Measurements from ENCODE around the gene KCNH5.
"Not testable (repeated sequence)": the region's sequence is repeated elsewhere in the genome, so short reads cannot be mapped to it uniquely, and the experiment has no call there.

Gene KCNH5

DNA sequence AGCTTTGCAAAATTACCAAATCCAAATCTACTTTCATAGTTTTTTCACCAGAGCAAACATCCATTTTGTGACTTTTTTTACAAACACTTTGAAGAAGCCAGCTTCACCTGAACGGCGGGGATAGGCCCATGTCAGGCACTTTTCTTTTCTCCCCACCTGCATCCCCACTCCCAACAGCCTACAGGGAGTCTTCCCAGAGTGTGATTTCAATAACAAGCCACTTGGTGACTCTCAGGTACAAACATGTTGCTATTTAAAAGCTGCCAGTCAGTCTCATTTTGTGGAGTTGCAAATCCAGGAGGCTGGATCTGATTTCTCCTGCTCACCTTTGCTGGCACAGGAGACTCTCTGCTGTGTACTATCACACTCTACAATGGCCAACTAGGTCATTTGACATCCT lies 285.5 kb downstream of the KCNH5 start:
- no peak for DNase-seq (ENCODE audit: low read depth in 2 of 2, low spot score in 1 of 2)

DNA sequence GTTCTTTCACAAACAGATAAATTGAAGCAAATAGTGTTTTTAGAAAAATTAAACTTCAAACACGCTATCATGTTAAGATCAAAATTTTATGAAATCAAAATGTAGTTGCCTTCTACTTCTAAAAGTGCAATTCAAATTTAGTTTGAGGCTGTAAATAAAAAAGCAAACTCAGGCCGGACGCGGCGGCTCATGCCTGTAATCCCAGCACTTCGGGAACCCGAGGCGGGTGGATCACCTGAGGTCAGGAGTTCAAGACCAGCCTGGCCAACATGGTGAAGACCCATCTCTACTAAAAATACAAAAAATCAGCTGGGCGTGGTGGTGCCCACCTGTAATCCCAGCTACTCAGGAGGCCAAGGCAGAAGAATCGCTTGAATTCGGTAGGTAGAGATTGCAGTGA lies 298.4 kb downstream of the KCNH5 start:
- DNase-seq (ENCODE audit: low read depth in 2 of 2, low spot score in 1 of 2) = not testable (repeated sequence)

DNA sequence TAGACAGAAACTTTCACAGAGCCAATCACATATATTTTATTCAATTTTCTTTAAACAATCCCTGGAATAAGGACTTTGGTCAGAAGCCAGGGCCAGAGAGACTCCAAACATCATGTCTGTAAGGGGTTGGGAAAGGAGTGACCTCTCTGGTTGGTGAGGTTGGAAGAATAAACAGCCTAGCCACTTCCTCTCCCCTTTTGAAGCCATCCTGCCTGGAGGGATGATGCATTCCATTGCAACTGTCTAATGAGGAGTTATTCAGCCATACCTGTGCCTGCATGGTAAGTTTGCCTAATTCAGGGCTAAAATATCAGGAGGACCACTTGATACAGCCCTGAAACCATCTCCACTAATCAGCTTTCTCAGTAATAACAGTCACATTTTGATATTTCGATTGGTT lies 299.8 kb downstream of the KCNH5 start:
- DNase-seq (ENCODE audit: low read depth in 2 of 2, low spot score in 1 of 2) = no peak

- no peak for DNase-seq (ENCODE audit: low read depth in 2 of 2, low spot score in 1 of 2)
Observed at GRCh38 chr14:62743560-62743959, 301.7 kb downstream of the KCNH5 start.

- DNase-seq (ENCODE audit: low read depth in 2 of 2, low spot score in 1 of 2) = no peak
Observed at GRCh38 chr14:62743118-62743517, 302.1 kb downstream of the KCNH5 start.

DNA sequence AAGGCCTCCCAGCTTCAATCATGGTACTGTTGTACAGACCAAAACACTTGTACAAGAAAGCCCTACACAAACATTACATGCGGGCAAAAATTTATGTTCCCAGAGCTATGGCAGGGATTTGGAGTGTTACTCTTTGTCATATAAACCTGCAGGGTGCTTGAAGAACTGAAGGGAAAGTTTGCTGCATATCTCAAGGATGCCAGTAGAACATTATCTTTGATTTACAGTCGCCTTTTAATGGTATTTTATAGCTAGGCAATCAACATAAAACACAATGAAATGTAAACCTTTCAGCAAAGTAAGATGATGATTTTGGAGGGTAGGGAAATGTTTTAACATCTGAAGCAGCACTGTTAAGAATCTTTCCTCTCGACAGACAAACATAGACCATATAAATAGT lies 305.6 kb downstream of the KCNH5 start:
- no peak for DNase-seq (ENCODE audit: low read depth in 2 of 2, low spot score in 1 of 2)

DNA sequence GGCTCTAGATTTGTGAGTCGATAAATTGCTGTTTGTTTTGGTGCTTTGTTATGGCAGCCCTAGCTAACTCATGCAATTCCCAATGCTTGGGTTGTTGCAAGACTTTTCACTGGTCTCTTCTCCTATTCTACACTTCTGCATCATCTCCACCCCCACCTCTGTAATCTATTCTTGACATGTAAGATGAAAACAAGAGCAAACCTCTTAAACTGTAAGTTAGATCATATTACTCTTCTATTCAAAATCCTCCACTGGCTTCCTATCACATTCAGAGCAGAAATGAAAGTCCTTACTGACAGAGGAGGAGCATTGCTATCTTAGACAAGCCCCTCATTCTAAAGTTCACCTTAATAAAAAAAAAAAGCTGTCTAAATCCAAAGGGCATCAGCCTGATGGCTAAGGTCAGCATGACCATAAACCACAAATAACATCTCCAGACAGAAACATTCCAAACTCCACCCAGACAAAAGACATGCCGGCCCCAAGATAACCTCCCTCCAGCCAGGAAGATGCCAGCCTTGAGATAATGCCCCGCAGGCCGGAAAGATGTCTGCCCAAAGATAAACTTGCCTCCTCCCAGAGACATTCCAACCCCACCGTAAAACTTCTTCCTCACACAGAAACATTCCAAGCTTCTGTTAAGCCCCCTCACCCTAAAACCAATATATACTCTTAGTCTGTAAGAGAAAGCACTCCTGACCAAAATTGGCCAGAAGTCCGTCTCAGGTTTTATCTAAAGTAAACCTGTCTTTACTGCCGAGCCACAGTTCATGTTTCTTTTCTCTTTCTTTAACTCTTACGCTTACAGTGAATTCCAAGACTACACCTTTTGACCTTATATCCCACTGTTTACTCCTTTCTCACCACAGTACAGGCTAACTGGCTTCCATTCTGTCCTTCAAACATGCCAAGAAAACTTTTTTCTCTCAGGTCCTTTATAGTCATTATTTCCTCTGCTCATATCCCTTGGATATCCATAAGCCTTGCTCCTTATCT lies 308.9 kb downstream of the KCNH5 start:
- DNase-seq (ENCODE audit: low read depth in 2 of 2, low spot score in 1 of 2) = no peak

DNA sequence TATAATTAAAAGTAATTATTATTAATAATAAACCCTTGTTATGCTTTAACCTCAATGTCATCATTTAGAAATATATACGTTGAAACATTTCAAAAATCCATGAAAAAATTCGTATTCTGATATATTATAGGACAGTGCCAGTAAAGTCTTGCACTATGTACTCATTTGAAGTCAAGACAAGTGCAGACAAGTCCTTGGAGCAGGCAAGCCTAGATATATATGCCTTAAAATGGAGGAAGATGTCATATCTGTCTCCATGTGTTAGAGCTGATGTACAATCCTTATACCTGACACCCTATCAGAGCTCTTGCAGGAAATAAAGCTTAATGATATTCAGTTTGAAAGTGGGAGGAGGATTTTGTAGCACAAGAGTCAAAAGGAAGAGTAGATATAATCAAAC lies 310.4 kb downstream of the KCNH5 start:
- DNase-seq (ENCODE audit: low read depth in 2 of 2, low spot score in 1 of 2) = no peak

DNA sequence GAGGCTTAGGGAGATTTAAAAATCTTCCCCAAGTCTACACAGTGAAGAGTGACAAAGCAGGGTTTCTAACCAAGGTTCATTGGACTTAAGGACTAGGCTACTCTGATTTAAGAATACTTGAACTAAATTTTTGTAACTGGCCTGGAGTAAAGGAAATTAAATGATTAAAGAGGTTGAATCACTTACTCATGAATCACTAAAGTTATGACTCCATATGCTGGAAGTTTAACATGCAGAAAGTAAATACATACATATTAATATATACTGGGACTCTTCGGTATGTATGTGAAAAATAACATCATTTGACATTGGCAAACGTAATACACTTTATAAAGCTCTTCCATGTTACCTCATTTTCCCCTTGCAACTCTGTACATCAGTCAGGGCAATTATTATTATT lies 322.9 kb downstream of the KCNH5 start:
- no peak for DNase-seq (ENCODE audit: low read depth in 2 of 2, low spot score in 1 of 2)

DNA sequence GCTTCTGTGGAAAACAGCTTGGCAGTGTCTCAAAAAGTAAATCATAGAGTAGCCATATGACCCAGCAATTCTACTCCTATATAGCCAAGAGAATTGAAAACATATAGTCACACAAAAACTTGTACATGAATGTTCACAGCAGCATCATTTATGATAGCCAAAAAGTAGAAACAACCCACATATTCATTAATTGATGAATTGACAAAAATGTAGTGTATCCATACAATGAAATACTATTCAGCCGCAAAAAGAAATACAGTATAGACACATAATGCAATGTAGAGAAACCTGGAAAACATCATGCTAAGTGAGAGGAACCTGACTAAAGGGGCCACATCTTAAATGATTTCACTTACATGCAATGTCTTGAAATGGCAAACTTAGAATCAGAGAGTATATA lies 326.6 kb downstream of the KCNH5 start:
- no peak for DNase-seq (ENCODE audit: low read depth in 2 of 2, low spot score in 1 of 2)

GRCh38 chr14:62711351-62712023 lies 333.8 kb downstream of the KCNH5 start:
- DNase-seq (ENCODE audit: low read depth in 2 of 2, low spot score in 1 of 2) = no peak

DNA sequence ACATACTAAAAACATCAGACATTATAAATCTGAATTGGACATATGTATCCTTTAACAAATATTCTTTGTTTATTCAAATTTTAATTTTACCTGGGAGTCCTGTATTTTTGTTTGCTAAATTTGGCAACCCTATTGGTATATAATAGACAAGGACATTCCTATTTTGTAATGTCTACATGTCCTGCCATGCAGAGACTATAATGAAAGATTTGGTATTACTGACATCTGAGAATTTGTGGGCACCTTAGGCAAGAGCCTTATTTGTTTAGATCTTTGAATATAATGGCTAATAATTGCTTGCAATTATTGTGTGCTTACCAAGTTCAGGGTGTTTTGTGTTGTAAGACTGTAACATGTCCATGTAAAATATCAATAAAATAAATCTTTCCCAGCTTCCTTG lies 334.4 kb downstream of the KCNH5 start:
- no peak for DNase-seq (ENCODE audit: low read depth in 2 of 2, low spot score in 1 of 2)

- DNase-seq (ENCODE audit: low read depth in 2 of 2, low spot score in 1 of 2) = no peak
Observed at GRCh38 chr14:62709773-62710172, 335.5 kb downstream of the KCNH5 start.

DNA sequence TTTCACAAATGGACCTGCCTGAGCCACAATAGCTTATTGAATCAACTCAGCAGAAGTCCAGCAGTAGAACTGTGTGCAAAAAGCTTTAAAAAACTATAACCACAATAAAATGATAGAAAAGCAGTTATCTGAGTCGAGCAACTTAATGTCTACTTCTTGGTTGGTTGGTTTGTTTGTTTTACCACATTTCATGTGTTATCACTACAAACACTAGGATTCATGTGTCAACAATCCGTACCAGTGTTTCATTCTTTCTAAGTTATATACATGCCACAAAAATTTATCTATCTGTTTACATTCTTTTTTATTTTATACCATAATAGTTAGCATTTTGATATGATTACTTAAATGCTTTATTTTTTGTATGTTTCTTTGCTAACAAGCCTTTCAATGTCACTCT lies 339.0 kb downstream of the KCNH5 start:
- DNase-seq (ENCODE audit: low read depth in 2 of 2, low spot score in 1 of 2) = no peak

GRCh38 chr14:62697461-62697860 lies 347.8 kb downstream of the KCNH5 start:
- DNase-seq (ENCODE audit: low read depth in 2 of 2, low spot score in 1 of 2) = no peak

DNA sequence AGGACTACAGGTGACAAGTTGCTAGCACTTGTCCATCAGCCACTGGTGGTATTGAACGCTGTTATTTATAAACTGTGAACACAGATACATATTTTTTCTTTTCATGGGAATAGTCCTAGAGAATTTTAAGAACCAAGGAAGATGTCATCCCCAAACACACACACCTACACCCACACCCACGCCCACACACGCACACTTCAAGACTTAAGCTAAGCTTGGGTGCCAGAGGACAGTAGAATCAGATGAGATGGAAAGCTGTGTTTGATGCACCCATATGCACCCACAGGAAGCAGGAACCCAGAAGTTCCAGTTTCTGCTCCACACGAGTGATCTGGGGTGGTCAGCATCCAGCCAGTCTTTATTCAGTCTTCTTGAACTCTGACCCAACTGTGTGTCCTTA lies 348.3 kb downstream of the KCNH5 start:
- DNase-seq (ENCODE audit: low read depth in 2 of 2, low spot score in 1 of 2) = no peak

DNA sequence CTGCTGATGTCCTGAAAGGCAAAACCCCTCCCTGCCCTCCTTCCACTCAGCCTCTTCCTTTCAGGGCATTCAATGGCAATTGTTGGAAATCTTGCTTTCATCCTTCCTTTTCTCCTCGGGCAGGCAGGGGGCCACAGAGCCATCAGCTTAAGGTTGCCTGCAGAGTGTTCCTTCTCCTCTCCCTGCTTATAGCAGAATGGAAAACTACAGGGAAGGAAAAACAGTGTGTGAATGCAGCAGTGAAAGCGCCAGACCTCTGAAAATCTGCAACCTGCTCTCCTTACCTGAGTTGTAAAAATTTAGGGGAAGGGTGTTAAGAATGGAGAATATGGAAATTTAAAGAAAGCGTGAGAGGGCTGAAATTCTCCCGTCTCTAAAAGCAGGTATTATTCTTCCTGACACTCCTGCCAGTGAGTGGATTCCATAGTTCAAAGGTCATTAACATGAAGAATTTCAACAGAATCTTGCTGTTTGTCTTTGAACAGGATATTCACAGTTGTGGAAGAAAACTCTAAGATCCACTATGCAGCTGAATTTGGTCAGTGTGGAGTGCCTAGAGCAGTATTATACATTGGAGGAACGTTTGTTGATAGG lies 348.8 kb downstream of the KCNH5 start:
- DNase-seq (ENCODE audit: low read depth in 2 of 2, low spot score in 1 of 2) = no peak

GRCh38 chr14:62694075-62694474 lies 351.2 kb downstream of the KCNH5 start:
- no peak for DNase-seq (ENCODE audit: low read depth in 2 of 2, low spot score in 1 of 2)

DNA sequence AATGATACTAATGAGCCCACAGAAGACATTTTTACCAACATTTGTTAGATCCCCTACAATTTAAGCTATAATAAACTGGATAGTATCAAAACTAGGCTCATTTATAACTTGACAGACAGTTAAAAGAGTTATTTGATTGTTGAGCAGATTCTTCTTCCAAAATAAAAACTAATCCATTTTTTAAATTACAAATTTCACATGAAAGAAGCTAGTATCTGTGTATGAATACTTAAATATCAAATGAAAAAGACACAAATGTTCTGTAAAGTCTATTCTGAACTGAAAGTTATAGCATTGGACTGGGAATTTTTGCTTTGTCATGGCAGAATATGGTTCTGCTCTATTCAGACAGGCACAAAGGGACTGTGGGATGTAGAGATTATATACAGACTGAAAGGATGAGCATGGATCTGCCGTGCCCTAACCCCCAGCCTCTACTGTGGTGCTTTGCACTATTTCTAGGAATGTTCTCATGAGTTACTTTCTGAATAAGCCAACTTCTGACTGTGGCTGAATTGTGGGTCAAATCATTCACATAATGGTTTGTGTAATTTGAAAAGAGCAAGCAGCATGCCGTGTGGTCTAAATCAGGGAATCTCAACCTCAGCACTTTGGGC lies 352.7 kb downstream of the KCNH5 start:
- DNase-seq (ENCODE audit: low read depth in 2 of 2, low spot score in 1 of 2) = no peak

DNA sequence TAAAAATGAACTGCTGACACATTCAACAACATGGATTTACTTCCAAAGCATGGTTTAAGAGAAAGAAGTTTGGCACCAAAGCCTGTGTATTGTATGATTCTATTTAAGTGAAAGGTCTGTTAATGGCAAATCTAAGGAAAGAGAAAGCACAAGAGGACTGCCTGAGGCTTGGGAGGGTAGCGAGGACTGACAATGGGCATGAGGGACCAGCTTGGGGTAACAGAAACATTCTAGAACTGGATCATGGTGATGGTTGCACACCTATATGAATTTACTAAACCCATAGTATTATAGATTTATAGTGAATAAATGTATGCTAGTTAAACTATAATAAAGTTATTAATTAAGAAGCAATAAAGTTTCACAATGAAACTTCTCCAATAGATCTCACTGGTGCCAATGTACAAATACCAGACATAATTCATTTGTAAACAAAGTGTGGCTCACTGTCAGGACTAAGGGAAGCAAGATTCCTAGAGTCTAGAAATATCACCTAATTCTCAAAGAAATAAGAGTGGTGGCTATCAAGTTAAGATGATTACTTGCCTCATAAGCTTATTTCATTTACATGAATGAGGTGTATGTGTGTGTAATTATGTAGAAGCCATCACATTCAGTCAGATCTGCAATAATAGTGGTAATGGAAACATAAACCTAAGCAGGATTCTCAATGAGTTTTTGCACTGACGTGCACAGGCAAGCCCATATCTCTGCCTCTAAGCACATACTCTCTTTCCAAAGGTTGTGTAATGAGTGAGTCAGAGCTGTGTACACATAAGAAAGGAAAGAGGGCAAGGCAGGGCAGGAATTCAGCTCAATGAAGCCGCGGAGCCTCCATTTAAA lies 353.4 kb downstream of the KCNH5 start:
- no peak for DNase-seq (ENCODE audit: low read depth in 2 of 2, low spot score in 1 of 2)

GRCh38 chr14:62689733-62690132 lies 355.5 kb downstream of the KCNH5 start:
- DNase-seq (ENCODE audit: low read depth in 2 of 2, low spot score in 1 of 2) = no peak
